OCI-LY1 (cell line): Measurements from ENCODE around the gene NDUFB4.

Experiments
- CTCF ChIP-seq: fragments of 200-600 bp; sonication (generic), shearing (Covaris generic); IDR thresholded peaks from 2 replicates; pipeline ENCODE4 v1.5.1; 2017; ENCODE audit warnings: mild to moderate bottlenecking, antibody characterized with exemption, low read length, moderate library complexity, mixed read lengths
- EZH2 ChIP-seq: fragments of 200-600 bp; sonication (generic), shearing (Covaris generic); IDR thresholded peaks from 2 replicates; pipeline ENCODE4 v1.8.0; 2017; ENCODE audit warnings: borderline replicate concordance, mixed run types, mild to moderate bottlenecking, antibody characterized with exemption, low read length, moderate library complexity, mixed read lengths

GRCh38 chr3:120650311-120650710 is 54.2 kb downstream of the NDUFB4 start:
- no peak for TF ChIP-seq CTCF
- TF ChIP-seq EZH2: no peak
